ENCODE measurements around the gene NUP62. TPM values are rescaled to one million over a fixed set of nuclear protein-coding genes. Genes with fewer than 3 reads are reported as not detected.

NUP62 gene
- total and polyA plus RNA-seq, 2 of the 8 experiments (the other 6 are each of a cell fraction or from before 2014, with no cell fraction given) = 50.0 to 107 TPM

DNA sequence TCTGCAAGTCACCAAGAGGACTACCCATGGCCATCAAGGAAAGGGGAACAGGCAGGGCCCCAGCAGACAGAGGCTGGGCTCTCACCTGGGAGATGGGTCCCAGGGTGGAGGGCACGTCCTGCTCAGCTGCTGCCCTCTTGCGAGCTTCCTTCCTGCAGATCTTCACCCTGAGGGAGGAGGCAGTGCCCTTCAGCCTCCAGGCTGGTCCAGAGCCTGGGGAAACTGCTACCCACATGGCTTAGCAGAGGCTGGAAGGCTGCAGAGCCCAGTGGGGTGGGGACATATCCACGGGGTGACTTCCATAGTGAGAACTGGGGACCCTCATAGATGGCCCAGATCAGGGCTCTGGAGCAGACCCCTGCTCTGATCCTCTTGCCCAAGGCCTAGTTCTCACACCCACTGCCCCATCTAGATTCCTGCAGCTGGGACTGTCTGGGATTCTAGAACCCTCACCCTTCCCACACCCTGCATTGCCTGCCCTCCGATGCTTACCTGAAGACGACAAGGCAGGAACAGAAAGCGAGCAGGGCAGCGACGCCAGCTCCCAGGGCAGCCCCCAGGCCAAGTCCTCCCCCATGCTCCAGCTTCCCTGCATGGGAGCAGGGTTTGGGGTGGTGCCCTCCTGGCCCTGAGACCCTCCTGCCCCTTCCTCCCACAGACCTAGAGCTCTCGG, 22.6 kb upstream of the NUP62 start:
- ChIA-PET CTCF (ENCODE audit: partially characterized antibody) (interaction anchor here (1.8 to 7.3 kb wide), 3 partner anchors 12 to 33 kb away, joined by 4 to 69 read pairs (median 28); no protein-coding TSS in a partner anchor), POLR2A (ENCODE audit: partially characterized antibody) (interaction anchor here (0.6 kb wide), 1 partner anchor 17 kb away, joined by 3 read pairs; no protein-coding TSS in a partner anchor)
- 96% methylated on average over 9 of the region's 9 CpGs; no CpG with 5 or more reads in 1 of the 2 experiments for WGBS, 2 experiments (ENCODE audit: extremely low coverage in 1 of 2, insufficient coverage in 1 of 2, insufficient read length in 1 of 2, insufficient replicate concordance in 2 of 2, low coverage in 1 of 2, low lambda C conversion rate in 2 of 2, missing lambda C conversion rate in 1 of 2)
- H2AK5ac ChIP-seq (ENCODE audit: low read depth, low read length) = no peak overlapping the region
- DNase-seq (ENCODE audit: low read depth in 1 of 2, low spot score in 2 of 2) (no peak), FAIRE-seq (no peak)
- H2BK120ac ChIP-seq (replicated peaks; ENCODE audit: low read depth, low read length) = no peak overlapping the region
- H3K4me1 ChIP-seq (replicated peaks in 1 of 4; ENCODE audit: control insufficient read depth in 3 of 4, insufficient read depth in 4 of 4, low read length in 3 of 4) = peaks cover 0 to 11% (median 5%) of the 10 kb centered on the region in 4 experiments; a peak in 5 of 7 replicates
- no peak overlapping the region for H2AFZ ChIP-seq (ENCODE audit: low read length)
- H3K14ac ChIP-seq (ENCODE audit: insufficient read length) = no peak overlapping the region
- H3K79me2 ChIP-seq (ENCODE audit: control insufficient read depth in 1 of 2, insufficient read depth in 2 of 2, low read length in 2 of 2) = no peaks in the 10 kb centered on the region
- no peaks in the 10 kb centered on the region for H3K79me1 ChIP-seq (ENCODE audit: low read depth, low read length)
- 0 out of 2 replicates have a peak overlapping the region, but pooled peaks have one; percentile 29 for H2BK15ac ChIP-seq (ENCODE audit: low read length)
- no peak overlapping the region for H3K4me2 ChIP-seq (ENCODE audit: insufficient read depth in 1 of 2, low read depth in 2 of 2, low read length in 2 of 2)
- H3K4ac ChIP-seq (replicated peaks; ENCODE audit: insufficient read length, low read depth, low read length) = no peak overlapping the region
- no peak overlapping the region for H3K56ac ChIP-seq (replicated peaks; ENCODE audit: insufficient read length, low read depth, low read length)
- H2BK20ac ChIP-seq (ENCODE audit: low read length) = no peak overlapping the region
- no peak overlapping the region for H3K18ac ChIP-seq (ENCODE audit: extremely low read depth, low read length)
- no peaks in the 10 kb centered on the region for H3K36me3 ChIP-seq (ENCODE audit: control insufficient read depth in 2 of 4, insufficient read depth in 4 of 4, low read length in 3 of 4)
- H3K4me3 ChIP-seq (ENCODE audit: extremely low read depth in 1 of 4, insufficient read depth in 2 of 4, low read depth in 3 of 4, low read length in 4 of 4) = no peak overlapping the region
- no peak overlapping the region for H2BK5ac ChIP-seq (ENCODE audit: low read depth, low read length)
- no peak overlapping the region for H3K23ac ChIP-seq (ENCODE audit: insufficient read length)
- peaks cover 0 to 3% of the 10 kb centered on the region in 2 experiments; a peak in 1 of 4 replicates for H3K9me3 ChIP-seq (ENCODE audit: insufficient read depth in 2 of 2, low read depth in 1 of 2, low read length in 1 of 2)
- peak overlapping the region; percentile 11; the same call in 1 of the 2 replicates for H4K8ac ChIP-seq (ENCODE audit: extremely low read depth, insufficient read depth, low read length)
- no peak overlapping the region for H3K9ac ChIP-seq (replicated peaks in 1 of 4; ENCODE audit: extremely low read depth in 1 of 4, low read depth in 3 of 4, low read length in 3 of 4)
- H4K20me1 ChIP-seq (replicated peaks in 1 of 2; ENCODE audit: control insufficient read depth in 1 of 2, insufficient read depth in 2 of 2, low read length in 2 of 2) = peaks cover 0 to 1% of the 10 kb centered on the region in 2 experiments
- no peaks in the 10 kb centered on the region for H3K23me2 ChIP-seq (ENCODE audit: low read depth, low read length)
- no peaks in the 10 kb centered on the region for H3K27me3 ChIP-seq (replicated peaks in 1 of 4; ENCODE audit: control insufficient read depth in 3 of 4, extremely low read depth in 1 of 4, insufficient read depth in 3 of 4, low read length in 3 of 4)
- H4K91ac ChIP-seq (replicated peaks; ENCODE audit: insufficient read length, low read length) = no peak overlapping the region
- no peak overlapping the region for H2BK12ac ChIP-seq (ENCODE audit: low read depth, low read length)
- H4K5ac ChIP-seq (ENCODE audit: insufficient read length, low read depth, low read length) = no peak overlapping the region
- H3K27ac ChIP-seq (ENCODE audit: low read depth, low read length) = no peak overlapping the region
- TF ChIP-seq CBX8 (IDR thresholded peaks at IDR 0.05; ENCODE audit: borderline replicate concordance, low read depth, low read length) (no peak), EZH2 (IDR thresholded peaks at IDR 0.05; ENCODE audit: low read depth, low read length, severe bottlenecking) (no peak), RAD21 (IDR thresholded peaks at IDR 0.05 in 1 of 2, conservative IDR thresholded peaks at IDR 0.05 in 1 of 2; ENCODE audit: low read depth in 2 of 2, low read length in 2 of 2) (no peak), TCF12 (IDR thresholded peaks at IDR 0.05; ENCODE audit: low read depth, low read length) (no peak), KDM1A (IDR thresholded peaks at IDR 0.05; ENCODE audit: borderline replicate concordance, low read length) (no peak), CHD2 (IDR thresholded peaks at IDR 0.05; ENCODE audit: low read length) (no peak), TAF1 (IDR thresholded peaks at IDR 0.05; ENCODE audit: low read depth, low read length) (no peak), GTF2F1 (IDR thresholded peaks at IDR 0.05; ENCODE audit: borderline replicate concordance, low read depth, low read length) (no peak), MAFK (IDR thresholded peaks at IDR 0.05; ENCODE audit: low read depth, low read length) (no peak), CTBP2 (IDR thresholded peaks at IDR 0.05; ENCODE audit: borderline replicate concordance, insufficient read depth, insufficient read length, low read length) (no peak), BCL11A (IDR thresholded peaks at IDR 0.05; ENCODE audit: low read depth in 2 of 2, low read length in 2 of 2) (no peak)
- TF ChIP-seq, protein P1, sequence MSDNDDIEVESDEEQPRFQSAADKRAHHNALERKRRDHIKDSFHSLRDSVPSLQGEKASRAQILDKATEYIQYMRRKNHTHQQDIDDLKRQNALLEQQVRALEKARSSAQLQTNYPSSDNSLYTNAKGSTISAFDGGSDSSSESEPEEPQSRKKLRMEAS (IDR thresholded peaks at IDR 0.05) = no peak

All from H1 (cell line).